A549 (cell line): Measurements from ENCODE around the gene CFAP410.

Experiments
- BHLHE40 ChIP-seq: IDR thresholded peaks from 2 replicates; pipeline ENCODE4 v1.6.1; 2012; ENCODE audit warnings: low read depth, low read length, inconsistent platforms
- EP300 ChIP-seq, 2 experiments: fragments of >200 bp; sonication (Bioruptor Twin); formaldehyde crosslinking; IDR thresholded peaks; 2 replicates in 1 of 2; 3 replicates in 1 of 2; pipeline ENCODE4 v1.6.1; 2016 to 2017
- FOSB ChIP-seq: fragments of 250-450 bp; sonication (Bioruptor Pico); IDR thresholded peaks from 2 replicates; pipeline ENCODE4 v1.5.0; 2020; ENCODE audit warnings: mild to moderate bottlenecking, moderate library complexity
- HDAC2 ChIP-seq: fragments of 200-600 bp; sonication (generic); IDR thresholded peaks from 2 replicates; pipeline ENCODE4 v1.6.1; 2016
- NPAS2 ChIP-seq: fragments of 250-450 bp; sonication (Bioruptor Pico); IDR thresholded peaks from 2 replicates; pipeline ENCODE4 v1.8.0; 2022; ENCODE audit warnings: mild to moderate bottlenecking, moderate library complexity, borderline replicate concordance
- POLR2A ChIP-seq: IDR thresholded peaks from 2 replicates; pipeline ENCODE4 v1.6.1; 2012; ENCODE audit warnings: mild to moderate bottlenecking, low read length
- POLR2AphosphoS2 ChIP-seq: conservative IDR thresholded peaks from 2 replicates; pipeline ENCODE4 v1.6.1; 2012; ENCODE audit warnings: low read length, improper control_type of control experiment, inconsistent platforms
- SMC3 ChIP-seq: fragments of >200 bp; sonication (Bioruptor Twin); formaldehyde crosslinking; IDR thresholded peaks from 3 replicates; pipeline ENCODE4 v1.6.1; 2018; ENCODE audit warnings: inconsistent platforms
- ZNF302 ChIP-seq: fragments of 250-450 bp; sonication (Bioruptor Pico); IDR thresholded peaks from 2 replicates; pipeline ENCODE4 v1.9.0; 2021; ENCODE audit warnings: inconsistent platforms, mild to moderate bottlenecking, moderate library complexity
- TF ChIP-seq, protein P1 (sequence below): fragments of >200 bp; sonication (Bioruptor Twin); formaldehyde crosslinking; IDR thresholded peaks from 3 replicates; pipeline ENCODE4 v1.5.1; 2016
- TF ChIP-seq, protein P2 (sequence below): fragments of >200 bp; sonication (Bioruptor Twin); formaldehyde crosslinking; IDR thresholded peaks from 3 replicates; pipeline ENCODE4 v1.6.1; 2016
- TF ChIP-seq, protein P3 (sequence below): IDR thresholded peaks from 2 replicates; pipeline ENCODE4 v1.6.1; 2012
- TF ChIP-seq, protein P4 (sequence below): fragments of 200-600 bp; sonication (generic); IDR thresholded peaks from 2 replicates; pipeline ENCODE4 v1.6.1; 2016; ENCODE audit warnings: antibody characterized with exemption, mild to moderate bottlenecking, moderate library complexity

DNA sequence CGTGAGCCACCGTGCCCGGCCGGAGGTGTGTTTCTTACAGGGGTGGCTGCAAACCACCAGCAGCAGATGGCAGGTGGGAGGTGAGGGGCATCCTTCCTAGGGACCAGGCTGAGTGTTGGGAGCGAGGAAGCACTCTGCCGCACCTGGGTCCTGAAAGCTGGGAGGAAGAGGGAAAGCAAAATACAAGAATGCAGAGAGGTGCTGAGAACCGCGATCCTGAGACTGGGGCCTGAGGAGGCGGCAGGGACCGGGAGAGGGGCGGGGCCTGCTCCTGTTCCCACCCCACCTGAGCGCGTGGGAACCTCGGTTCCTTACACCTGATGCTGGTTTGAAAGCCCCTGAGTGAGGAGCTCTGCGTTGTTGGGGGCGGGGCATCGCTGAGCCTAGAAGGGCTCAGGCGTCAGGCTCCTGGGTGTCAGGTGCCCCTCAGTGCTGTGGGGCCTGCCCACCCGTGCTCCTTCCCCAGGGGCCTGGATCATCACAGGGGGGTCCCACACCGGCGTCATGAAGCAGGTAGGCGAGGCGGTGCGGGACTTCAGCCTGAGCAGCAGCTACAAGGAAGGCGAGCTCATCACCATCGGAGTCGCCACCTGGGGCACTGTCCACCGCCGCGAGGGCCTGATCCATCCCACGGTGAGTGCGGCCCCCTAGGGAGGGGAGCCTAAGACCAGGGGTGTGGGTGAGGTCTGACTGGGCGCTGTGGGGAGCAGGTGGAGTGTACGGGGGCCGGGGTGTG is 29.7 kb upstream of the CFAP410 start:
- no peak for TF ChIP-seq FOSB (CRISPR knock-in tag)
- TF ChIP-seq, protein P1, sequence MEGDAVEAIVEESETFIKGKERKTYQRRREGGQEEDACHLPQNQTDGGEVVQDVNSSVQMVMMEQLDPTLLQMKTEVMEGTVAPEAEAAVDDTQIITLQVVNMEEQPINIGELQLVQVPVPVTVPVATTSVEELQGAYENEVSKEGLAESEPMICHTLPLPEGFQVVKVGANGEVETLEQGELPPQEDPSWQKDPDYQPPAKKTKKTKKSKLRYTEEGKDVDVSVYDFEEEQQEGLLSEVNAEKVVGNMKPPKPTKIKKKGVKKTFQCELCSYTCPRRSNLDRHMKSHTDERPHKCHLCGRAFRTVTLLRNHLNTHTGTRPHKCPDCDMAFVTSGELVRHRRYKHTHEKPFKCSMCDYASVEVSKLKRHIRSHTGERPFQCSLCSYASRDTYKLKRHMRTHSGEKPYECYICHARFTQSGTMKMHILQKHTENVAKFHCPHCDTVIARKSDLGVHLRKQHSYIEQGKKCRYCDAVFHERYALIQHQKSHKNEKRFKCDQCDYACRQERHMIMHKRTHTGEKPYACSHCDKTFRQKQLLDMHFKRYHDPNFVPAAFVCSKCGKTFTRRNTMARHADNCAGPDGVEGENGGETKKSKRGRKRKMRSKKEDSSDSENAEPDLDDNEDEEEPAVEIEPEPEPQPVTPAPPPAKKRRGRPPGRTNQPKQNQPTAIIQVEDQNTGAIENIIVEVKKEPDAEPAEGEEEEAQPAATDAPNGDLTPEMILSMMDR: no peak
- TF ChIP-seq, protein P2, sequence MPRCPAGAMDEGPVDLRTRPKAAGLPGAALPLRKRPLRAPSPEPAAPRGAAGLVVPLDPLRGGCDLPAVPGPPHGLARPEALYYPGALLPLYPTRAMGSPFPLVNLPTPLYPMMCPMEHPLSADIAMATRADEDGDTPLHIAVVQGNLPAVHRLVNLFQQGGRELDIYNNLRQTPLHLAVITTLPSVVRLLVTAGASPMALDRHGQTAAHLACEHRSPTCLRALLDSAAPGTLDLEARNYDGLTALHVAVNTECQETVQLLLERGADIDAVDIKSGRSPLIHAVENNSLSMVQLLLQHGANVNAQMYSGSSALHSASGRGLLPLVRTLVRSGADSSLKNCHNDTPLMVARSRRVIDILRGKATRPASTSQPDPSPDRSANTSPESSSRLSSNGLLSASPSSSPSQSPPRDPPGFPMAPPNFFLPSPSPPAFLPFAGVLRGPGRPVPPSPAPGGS: no peak
- TF ChIP-seq, protein P3, sequence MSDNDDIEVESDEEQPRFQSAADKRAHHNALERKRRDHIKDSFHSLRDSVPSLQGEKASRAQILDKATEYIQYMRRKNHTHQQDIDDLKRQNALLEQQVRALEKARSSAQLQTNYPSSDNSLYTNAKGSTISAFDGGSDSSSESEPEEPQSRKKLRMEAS: no peak
- no peak for TF ChIP-seq POLR2A
- TF ChIP-seq BHLHE40: no peak
- no peak for TF ChIP-seq ZNF302
- no peak for TF ChIP-seq EP300 (IDR thresholded peaks at IDR 0.05)
- no peak for TF ChIP-seq SMC3
- TF ChIP-seq NPAS2: no peak
- no peak for TF ChIP-seq HDAC2
- no peak for TF ChIP-seq POLR2AphosphoS2
- TF ChIP-seq, protein P4, sequence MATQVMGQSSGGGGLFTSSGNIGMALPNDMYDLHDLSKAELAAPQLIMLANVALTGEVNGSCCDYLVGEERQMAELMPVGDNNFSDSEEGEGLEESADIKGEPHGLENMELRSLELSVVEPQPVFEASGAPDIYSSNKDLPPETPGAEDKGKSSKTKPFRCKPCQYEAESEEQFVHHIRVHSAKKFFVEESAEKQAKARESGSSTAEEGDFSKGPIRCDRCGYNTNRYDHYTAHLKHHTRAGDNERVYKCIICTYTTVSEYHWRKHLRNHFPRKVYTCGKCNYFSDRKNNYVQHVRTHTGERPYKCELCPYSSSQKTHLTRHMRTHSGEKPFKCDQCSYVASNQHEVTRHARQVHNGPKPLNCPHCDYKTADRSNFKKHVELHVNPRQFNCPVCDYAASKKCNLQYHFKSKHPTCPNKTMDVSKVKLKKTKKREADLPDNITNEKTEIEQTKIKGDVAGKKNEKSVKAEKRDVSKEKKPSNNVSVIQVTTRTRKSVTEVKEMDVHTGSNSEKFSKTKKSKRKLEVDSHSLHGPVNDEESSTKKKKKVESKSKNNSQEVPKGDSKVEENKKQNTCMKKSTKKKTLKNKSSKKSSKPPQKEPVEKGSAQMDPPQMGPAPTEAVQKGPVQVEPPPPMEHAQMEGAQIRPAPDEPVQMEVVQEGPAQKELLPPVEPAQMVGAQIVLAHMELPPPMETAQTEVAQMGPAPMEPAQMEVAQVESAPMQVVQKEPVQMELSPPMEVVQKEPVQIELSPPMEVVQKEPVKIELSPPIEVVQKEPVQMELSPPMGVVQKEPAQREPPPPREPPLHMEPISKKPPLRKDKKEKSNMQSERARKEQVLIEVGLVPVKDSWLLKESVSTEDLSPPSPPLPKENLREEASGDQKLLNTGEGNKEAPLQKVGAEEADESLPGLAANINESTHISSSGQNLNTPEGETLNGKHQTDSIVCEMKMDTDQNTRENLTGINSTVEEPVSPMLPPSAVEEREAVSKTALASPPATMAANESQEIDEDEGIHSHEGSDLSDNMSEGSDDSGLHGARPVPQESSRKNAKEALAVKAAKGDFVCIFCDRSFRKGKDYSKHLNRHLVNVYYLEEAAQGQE: no peak
